ENCODE results near the gene NME3. TPM values are rescaled to one million over a fixed set of nuclear protein-coding genes. Genes with fewer than 3 reads are reported as not detected.

The NME3 gene
- total and polyA plus RNA-seq, 9 of the 15 experiments (the other 6 are each of a cell fraction or from before 2014, with no cell fraction given) = 0.68 to 76.3 (median 11.5) TPM

- Histone ChIP-seq H2AFZ (ENCODE audit: low read depth, low read length) (no peak overlapping the region), H3K4me2 (ENCODE audit: insufficient read depth, low read length) (no peak overlapping the region), H3K4me1 (replicated peaks in 1 of 2; ENCODE audit: control insufficient read depth in 2 of 2, insufficient read depth in 2 of 2, low read length in 2 of 2) (peaks cover 16 to 90% of the 10 kb centered on the region in 2 experiments; a peak in 4 of 5 replicates), H3K9ac (ENCODE audit: insufficient read depth in 1 of 2, low read depth in 2 of 2, low read length in 2 of 2) (no peak overlapping the region), H4K20me1 (replicated peaks; ENCODE audit: control insufficient read depth, insufficient read depth, low read length) (0 out of 2 replicates have a peak, but pooled peaks cover 4% of the 10 kb centered on the region), H3K36me3 (ENCODE audit: control insufficient read depth, insufficient read depth, low read length) (peaks cover 87% of the 10 kb centered on the region; the same call in 2 of the 3 replicates), H3K4me3 (no peak overlapping the region), H3K79me2 (ENCODE audit: control insufficient read depth, insufficient read depth, low read length) (peaks cover 10% of the 10 kb centered on the region), H3K9me3 (replicated peaks; ENCODE audit: control insufficient read depth, insufficient read depth, low read depth, low read length) (no peaks in the 10 kb centered on the region), H3K27ac (ENCODE audit: extremely low read depth, low read depth, low read length) (no peak overlapping the region), H3K9me1 (ENCODE audit: control insufficient read depth, insufficient read depth, low read length) (no peaks in the 10 kb centered on the region), H3K27me3 (ENCODE audit: control insufficient read depth in 2 of 2, insufficient read depth in 2 of 2, low read length in 2 of 2) (no peaks in the 10 kb centered on the region)
- in situ Hi-C loops (cut with MboI) = no loop called here
- ATAC-seq (no peak), DNase-seq (ENCODE audit: extremely low read depth in 1 of 4, low spot score in 3 of 4) (no peak), FAIRE-seq (no peak)
- intact Hi-C loops (cut with micrococcal nuclease) = no loop called here
- ChIA-PET POLR2A (interaction anchor here (0.8 to 1.5 kb wide), 3 partner anchors 8 to 43 kb away, joined by 3 to 4 read pairs (median 4); partner anchors contain the start of gene NUBP2), CTCF (ENCODE audit: low intra/inter-chr PET ratio) (no interaction called here)
- WGBS (ENCODE audit: insufficient coverage, low coverage, missing lambda C conversion rate) = 86% methylated on average over 8 of the region's 22 CpGs
- BruUV-seq (replicated peaks) = no TSS peak
- TF ChIP-seq TOE1 (IDR thresholded peaks at IDR 0.05; ENCODE audit: borderline replicate concordance) = no peak
- TF ChIP-seq TOE1 (CRISPR knock-in tag; IDR thresholded peaks at IDR 0.05; ENCODE audit: borderline replicate concordance, low read depth) = no peak
- TF ChIP-seq POLR2G (IDR thresholded peaks at IDR 0.05; ENCODE audit: low read depth, low read length) = peak; percentile 48; the same call in 1 of the 2 replicates
Observed at GRCh38 chr16:1765826-1766225, 5.5 kb downstream of the NME3 start.

- Histone ChIP-seq H3K27ac (ENCODE audit: extremely low read depth, low read depth, low read length) (no peak overlapping the region), H3K79me2 (ENCODE audit: control insufficient read depth, insufficient read depth, low read length) (peaks cover under 1% of the 10 kb centered on the region; the same call in 2 of the 3 replicates), H2AFZ (ENCODE audit: low read depth, low read length) (no peak overlapping the region), H3K4me3 (no peak overlapping the region), H3K36me3 (ENCODE audit: control insufficient read depth, insufficient read depth, low read length) (peaks cover 87% of the 10 kb centered on the region; the same call in 2 of the 3 replicates), H3K4me2 (ENCODE audit: insufficient read depth, low read length) (no peak overlapping the region), H4K20me1 (replicated peaks; ENCODE audit: control insufficient read depth, insufficient read depth, low read length) (no peaks in the 10 kb centered on the region), H3K27me3 (ENCODE audit: control insufficient read depth in 2 of 2, insufficient read depth in 2 of 2, low read length in 2 of 2) (no peaks in the 10 kb centered on the region), H3K9ac (ENCODE audit: insufficient read depth in 1 of 2, low read depth in 2 of 2, low read length in 2 of 2) (peak overlapping the region in 1 of 2 experiments; percentile 15; a peak in 2 of 4 replicates), H3K4me1 (replicated peaks in 1 of 2; ENCODE audit: control insufficient read depth in 2 of 2, insufficient read depth in 2 of 2, low read length in 2 of 2) (peaks cover 10 to 88% of the 10 kb centered on the region in 2 experiments; a peak in 4 of 5 replicates), H3K9me1 (ENCODE audit: control insufficient read depth, insufficient read depth, low read length) (no peaks in the 10 kb centered on the region), H3K9me3 (replicated peaks; ENCODE audit: control insufficient read depth, insufficient read depth, low read depth, low read length) (no peaks in the 10 kb centered on the region)
- CTCF ChIA-PET (ENCODE audit: low intra/inter-chr PET ratio) = no interaction called here
- WGBS (ENCODE audit: insufficient coverage, low coverage, missing lambda C conversion rate) = 94% methylated on average over 18 of the region's 21 CpGs
- POLR2A ChIA-PET = interaction anchor here (1.0 to 1.5 kb wide), 2 partner anchors 18 to 42 kb away, joined by 3 to 4 read pairs; partner anchors contain the start of gene NUBP2
- FAIRE-seq = no peak
- intact Hi-C loops (cut with micrococcal nuclease) = no loop called here
- TF ChIP-seq ZNF354B (CRISPR knock-in tag; IDR thresholded peaks at IDR 0.05) (no peak), FOSL1 (tag; conservative IDR thresholded peaks at IDR 0.05) (no peak), ARHGAP35 (IDR thresholded peaks at IDR 0.05; ENCODE audit: partially characterized antibody) (no peak), NUFIP1 (IDR thresholded peaks at IDR 0.05; ENCODE audit: partially characterized antibody) (no peak), SAP30 (IDR thresholded peaks at IDR 0.05; ENCODE audit: borderline replicate concordance, insufficient read depth, low read depth, low read length, poor library complexity, severe bottlenecking) (no peak), MXD1 (CRISPR knock-in tag; IDR thresholded peaks at IDR 0.05; ENCODE audit: borderline replicate concordance, poor library complexity, severe bottlenecking) (no peak), PHB (CRISPR knock-in tag; IDR thresholded peaks at IDR 0.05) (no peak), CCAR2 (IDR thresholded peaks at IDR 0.05; ENCODE audit: low read depth, low read length) (no peak), SRSF7 (optimal IDR thresholded peaks at IDR 0.05; ENCODE audit: low read depth, low read length) (no peak), POU5F1 (IDR thresholded peaks at IDR 0.05; ENCODE audit: borderline replicate concordance, low read depth, low read length, partially characterized antibody) (no peak)
- DNase-seq (ENCODE audit: extremely low read depth in 1 of 4, low spot score in 3 of 4) = no peak
- in situ Hi-C loops (cut with MboI) = loop anchor here (5.0 kb wide), 1 partner anchor 53 kb away; no protein-coding TSS in a partner anchor
- ATAC-seq = no peak
- no TSS peak for BruUV-seq (replicated peaks)
Observed at GRCh38 chr16:1764971-1765370, 6.4 kb downstream of the NME3 start.
